Measurements from ENCODE around the gene ATP5PD.

GRCh38 chr17:75073618-75074047, 26.9 kb upstream of the ATP5PD start:
- TF ChIP-seq, protein P1, sequence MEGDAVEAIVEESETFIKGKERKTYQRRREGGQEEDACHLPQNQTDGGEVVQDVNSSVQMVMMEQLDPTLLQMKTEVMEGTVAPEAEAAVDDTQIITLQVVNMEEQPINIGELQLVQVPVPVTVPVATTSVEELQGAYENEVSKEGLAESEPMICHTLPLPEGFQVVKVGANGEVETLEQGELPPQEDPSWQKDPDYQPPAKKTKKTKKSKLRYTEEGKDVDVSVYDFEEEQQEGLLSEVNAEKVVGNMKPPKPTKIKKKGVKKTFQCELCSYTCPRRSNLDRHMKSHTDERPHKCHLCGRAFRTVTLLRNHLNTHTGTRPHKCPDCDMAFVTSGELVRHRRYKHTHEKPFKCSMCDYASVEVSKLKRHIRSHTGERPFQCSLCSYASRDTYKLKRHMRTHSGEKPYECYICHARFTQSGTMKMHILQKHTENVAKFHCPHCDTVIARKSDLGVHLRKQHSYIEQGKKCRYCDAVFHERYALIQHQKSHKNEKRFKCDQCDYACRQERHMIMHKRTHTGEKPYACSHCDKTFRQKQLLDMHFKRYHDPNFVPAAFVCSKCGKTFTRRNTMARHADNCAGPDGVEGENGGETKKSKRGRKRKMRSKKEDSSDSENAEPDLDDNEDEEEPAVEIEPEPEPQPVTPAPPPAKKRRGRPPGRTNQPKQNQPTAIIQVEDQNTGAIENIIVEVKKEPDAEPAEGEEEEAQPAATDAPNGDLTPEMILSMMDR (IDR thresholded peaks at IDR 0.05; ENCODE audit: low read length): no peak
- TF ChIP-seq EZH2 (IDR thresholded peaks at IDR 0.05; ENCODE audit: borderline replicate concordance, low read length): no peak

Data from OCI-LY1 (cell line).